ENCODE measurements around the gene RELL1.
"Not testable (repeated sequence)": the region's sequence is repeated elsewhere in the genome, so short reads cannot be mapped to it uniquely, and the experiment has no call there.

RELL1 gene

DNA sequence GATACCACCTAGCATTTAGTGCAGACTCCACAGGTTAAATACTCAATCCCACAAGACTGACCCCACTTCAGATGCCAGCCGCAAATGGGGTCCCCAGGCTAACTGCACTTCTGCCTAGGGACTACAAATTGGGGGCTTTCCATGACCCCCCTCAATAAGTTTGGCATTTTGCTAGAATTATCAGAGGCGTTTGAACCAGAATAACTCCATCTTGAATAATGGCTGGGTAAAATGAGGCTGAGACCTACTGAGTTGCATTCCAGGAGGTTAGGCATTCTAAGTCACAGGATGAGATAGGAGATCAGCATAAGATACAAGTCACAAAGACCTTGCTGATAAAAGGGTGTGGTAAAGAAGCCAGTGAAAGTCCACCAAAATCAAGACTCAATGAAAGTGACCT lies 15.1 kb downstream of the RELL1 start:
- Histone ChIP-seq H2AK5ac (ENCODE audit: low read length) (no peak overlapping the region), H3K79me1 (ENCODE audit: low read length) (peaks cover 6% of the 10 kb centered on the region), H3K79me2 (ENCODE audit: control insufficient read depth, insufficient read depth, low read length, poor library complexity) (no peaks in the 10 kb centered on the region), H3K18ac (ENCODE audit: low read length) (no peak overlapping the region), H3K4me2 (ENCODE audit: low read length) (no peak overlapping the region), H3K27ac (ENCODE audit: low read depth, low read length) (no peak overlapping the region), H3K27me3 (ENCODE audit: insufficient read depth, low read length) (no peaks in the 10 kb centered on the region), H3K14ac (ENCODE audit: low read length) (no peak overlapping the region), H3K9ac (ENCODE audit: low read length) (no peak overlapping the region), H2AFZ (ENCODE audit: insufficient read depth, low read length, poor library complexity) (no peak overlapping the region), H3K4me3 (ENCODE audit: low read depth, low read length) (no peak overlapping the region), H4K8ac (ENCODE audit: low read depth, low read length) (no peak overlapping the region), H2BK120ac (ENCODE audit: insufficient read depth, low read length, poor library complexity) (peak overlapping the region; percentile 40), H3K23ac (ENCODE audit: low read length) (no peak overlapping the region), H4K91ac (ENCODE audit: low read depth, low read length) (peak overlapping the region; percentile 22), H3K4me1 (ENCODE audit: control insufficient read depth in 1 of 2, insufficient read depth in 2 of 2, low read length in 2 of 2) (peaks cover 3 to 9% of the 10 kb centered on the region in 2 experiments), H3K9me3 (ENCODE audit: insufficient read depth, low read depth, low read length) (no peaks in the 10 kb centered on the region), H2BK5ac (ENCODE audit: low read depth, low read length, poor library complexity) (no peak overlapping the region), H3K36me3 (ENCODE audit: control insufficient read depth in 1 of 2, insufficient read depth in 2 of 2, low read length in 2 of 2) (no peaks in the 10 kb centered on the region), H3K4ac (ENCODE audit: low read depth, low read length) (no peak overlapping the region), H4K12ac (ENCODE audit: low read depth, low read length) (no peak overlapping the region), H2BK12ac (ENCODE audit: low read length) (no peak overlapping the region)
- no peak for DNase-seq
- no CpG with 5 or more reads among the region's 2 CpGs for WGBS (ENCODE audit: extremely low coverage, insufficient coverage, insufficient read length)

DNA sequence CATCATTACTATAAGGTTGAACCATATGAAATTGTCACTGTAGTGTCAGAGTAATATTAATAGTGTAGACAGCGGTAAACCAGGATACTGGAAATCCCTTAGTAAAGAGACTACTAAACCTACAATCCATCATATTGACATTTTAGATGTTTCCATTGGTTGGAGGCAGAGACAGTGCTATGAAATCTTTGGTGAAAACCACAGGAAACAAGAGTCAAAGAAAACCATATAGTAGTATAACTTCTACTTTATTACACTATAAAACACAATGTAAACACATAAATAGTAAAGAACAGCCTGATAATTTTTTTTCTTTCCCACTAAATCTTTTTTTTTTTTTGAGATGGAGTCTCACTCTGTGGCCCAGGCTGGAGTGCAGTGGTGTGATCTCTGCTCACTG lies 15.9 kb downstream of the RELL1 start:
- no peak overlapping the region for H4K12ac ChIP-seq (ENCODE audit: low read depth, low read length)
- H2AFZ ChIP-seq (ENCODE audit: insufficient read depth, low read length, poor library complexity): no peak overlapping the region
- no CpG with 5 or more reads among the region's 1 CpG for WGBS (ENCODE audit: extremely low coverage, insufficient coverage, insufficient read length)
- no peak for DNase-seq
- H3K4me3 ChIP-seq (ENCODE audit: low read depth, low read length): no peak overlapping the region
- no peaks in the 10 kb centered on the region for H3K36me3 ChIP-seq (ENCODE audit: control insufficient read depth in 1 of 2, insufficient read depth in 2 of 2, low read length in 2 of 2)
- no peak overlapping the region for H3K9ac ChIP-seq (ENCODE audit: low read length)
- no peak overlapping the region for H3K27ac ChIP-seq (ENCODE audit: low read depth, low read length)
- no peak overlapping the region for H4K8ac ChIP-seq (ENCODE audit: low read depth, low read length)
- no peaks in the 10 kb centered on the region for H3K9me3 ChIP-seq (ENCODE audit: insufficient read depth, low read depth, low read length)
- no peak overlapping the region for H3K14ac ChIP-seq (ENCODE audit: low read length)
- no peak overlapping the region for H3K23ac ChIP-seq (ENCODE audit: low read length)
- H2AK5ac ChIP-seq (ENCODE audit: low read length): no peak overlapping the region
- H2BK120ac ChIP-seq (ENCODE audit: insufficient read depth, low read length, poor library complexity): no peak overlapping the region
- no peaks in the 10 kb centered on the region for H3K27me3 ChIP-seq (ENCODE audit: insufficient read depth, low read length)
- H3K79me2 ChIP-seq (ENCODE audit: control insufficient read depth, insufficient read depth, low read length, poor library complexity): no peaks in the 10 kb centered on the region
- peaks cover 3 to 11% of the 10 kb centered on the region in 2 experiments for H3K4me1 ChIP-seq (ENCODE audit: control insufficient read depth in 1 of 2, insufficient read depth in 2 of 2, low read length in 2 of 2)
- H4K91ac ChIP-seq (ENCODE audit: low read depth, low read length): no peak overlapping the region
- H3K18ac ChIP-seq (ENCODE audit: low read length): no peak overlapping the region
- H3K79me1 ChIP-seq (ENCODE audit: low read length): peaks cover 8% of the 10 kb centered on the region
- no peak overlapping the region for H3K4ac ChIP-seq (ENCODE audit: low read depth, low read length)
- no peak overlapping the region for H3K4me2 ChIP-seq (ENCODE audit: low read length)
- H2BK12ac ChIP-seq (ENCODE audit: low read length): no peak overlapping the region
- no peak overlapping the region for H2BK5ac ChIP-seq (ENCODE audit: low read depth, low read length, poor library complexity)

DNA sequence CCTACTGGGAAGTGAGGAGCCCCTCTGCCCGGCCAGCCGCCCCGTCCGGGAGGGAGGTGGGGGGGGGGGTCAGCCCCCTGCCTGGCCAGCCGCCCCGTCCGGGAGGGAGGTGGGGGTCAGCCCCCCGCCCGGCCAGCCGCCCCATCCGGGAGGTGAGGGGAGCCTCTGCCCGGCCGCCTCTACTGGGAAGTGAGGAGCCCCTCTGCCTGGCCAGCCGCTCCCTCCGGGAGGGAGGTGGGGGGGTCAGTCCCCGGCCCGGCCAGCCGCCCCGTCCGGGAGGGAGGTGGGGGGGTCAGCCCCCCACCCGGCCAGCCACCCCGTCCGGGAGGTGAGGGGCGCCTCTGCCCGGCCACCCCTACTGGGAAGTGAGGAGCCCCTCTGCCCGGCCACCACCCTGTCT lies 17.1 kb downstream of the RELL1 start:
- H2AK5ac ChIP-seq (ENCODE audit: low read length); DNase-seq; H4K8ac ChIP-seq (ENCODE audit: low read depth, low read length); H3K27ac ChIP-seq (ENCODE audit: low read depth, low read length); H2AFZ ChIP-seq (ENCODE audit: insufficient read depth, low read length, poor library complexity); H3K4me3 ChIP-seq (ENCODE audit: low read depth, low read length); H3K79me1 ChIP-seq (ENCODE audit: low read length); H3K79me2 ChIP-seq (ENCODE audit: control insufficient read depth, insufficient read depth, low read length, poor library complexity); H3K4ac ChIP-seq (ENCODE audit: low read depth, low read length); H3K9ac ChIP-seq (ENCODE audit: low read length); H4K12ac ChIP-seq (ENCODE audit: low read depth, low read length); H2BK120ac ChIP-seq (ENCODE audit: insufficient read depth, low read length, poor library complexity); H2BK5ac ChIP-seq (ENCODE audit: low read depth, low read length, poor library complexity); H3K9me3 ChIP-seq (ENCODE audit: insufficient read depth, low read depth, low read length); H3K23ac ChIP-seq (ENCODE audit: low read length); H3K4me2 ChIP-seq (ENCODE audit: low read length); H3K27me3 ChIP-seq (ENCODE audit: insufficient read depth, low read length); H4K91ac ChIP-seq (ENCODE audit: low read depth, low read length); H3K18ac ChIP-seq (ENCODE audit: low read length); H3K36me3 ChIP-seq (ENCODE audit: control insufficient read depth in 1 of 2, insufficient read depth in 2 of 2, low read length in 2 of 2); H2BK12ac ChIP-seq (ENCODE audit: low read length); H3K14ac ChIP-seq (ENCODE audit: low read length): not testable (repeated sequence)
- no CpG with 5 or more reads among the region's 26 CpGs for WGBS (ENCODE audit: extremely low coverage, insufficient coverage, insufficient read length)
- peaks cover 3 to 14% of the 10 kb centered on the region in 2 experiments for H3K4me1 ChIP-seq (ENCODE audit: control insufficient read depth in 1 of 2, insufficient read depth in 2 of 2, low read length in 2 of 2)

DNA sequence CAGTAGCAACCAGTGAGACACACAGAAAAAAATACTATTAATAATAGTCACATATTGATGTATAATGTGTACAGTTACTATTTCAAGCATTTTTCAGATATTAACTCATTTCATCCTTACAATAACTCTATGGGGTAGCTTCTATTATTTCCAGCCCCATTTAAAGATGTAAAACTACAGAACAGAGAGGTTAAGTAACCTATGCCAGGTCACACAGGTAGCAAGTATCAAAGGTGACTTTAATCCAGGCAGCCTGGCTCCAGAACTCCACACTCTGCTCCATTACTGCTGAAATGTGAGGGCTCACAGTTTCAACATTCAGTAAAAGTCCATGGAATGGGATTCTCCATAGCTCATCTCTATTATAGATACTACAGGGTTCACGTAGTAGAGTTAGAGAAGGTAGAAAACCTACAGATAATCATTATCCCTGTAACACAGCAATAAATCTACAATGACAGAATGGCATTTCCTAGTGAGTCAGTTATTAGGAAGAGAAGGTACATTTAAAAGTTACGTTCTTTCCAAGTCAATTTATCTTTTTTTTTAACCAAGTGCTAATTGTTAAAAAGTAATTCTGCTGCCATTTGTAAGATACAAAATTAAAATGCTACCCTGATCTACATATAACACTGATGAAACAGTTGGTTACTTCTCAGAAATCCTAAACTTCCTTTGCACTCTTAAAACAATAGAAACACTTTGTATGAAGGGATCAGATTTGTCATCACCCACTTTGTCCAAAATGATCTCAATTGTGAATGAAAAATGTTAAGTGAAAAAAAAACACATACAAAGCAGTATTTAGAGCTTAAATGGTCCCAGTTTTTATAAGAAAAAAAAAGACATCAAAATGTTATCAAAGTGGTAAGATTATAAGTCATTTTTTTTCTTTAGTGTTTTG lies 18.7 kb downstream of the RELL1 start:
- no peak overlapping the region for H3K4me3 ChIP-seq (ENCODE audit: low read depth, low read length)
- no peak overlapping the region for H3K23ac ChIP-seq (ENCODE audit: low read length)
- no peak overlapping the region for H4K12ac ChIP-seq (ENCODE audit: low read depth, low read length)
- H3K27me3 ChIP-seq (ENCODE audit: insufficient read depth, low read length): no peaks in the 10 kb centered on the region
- no peak overlapping the region for H2BK120ac ChIP-seq (ENCODE audit: insufficient read depth, low read length, poor library complexity)
- no peak overlapping the region for H4K91ac ChIP-seq (ENCODE audit: low read depth, low read length)
- no peak overlapping the region for H4K8ac ChIP-seq (ENCODE audit: low read depth, low read length)
- no peak overlapping the region for H3K4ac ChIP-seq (ENCODE audit: low read depth, low read length)
- H3K79me2 ChIP-seq (ENCODE audit: control insufficient read depth, insufficient read depth, low read length, poor library complexity): peaks cover 2% of the 10 kb centered on the region
- peaks cover 8% of the 10 kb centered on the region for H3K79me1 ChIP-seq (ENCODE audit: low read length)
- no peak overlapping the region for H2AK5ac ChIP-seq (ENCODE audit: low read length)
- no peak overlapping the region for H2BK12ac ChIP-seq (ENCODE audit: low read length)
- no peak overlapping the region for H2BK5ac ChIP-seq (ENCODE audit: low read depth, low read length, poor library complexity)
- no peak overlapping the region for H3K27ac ChIP-seq (ENCODE audit: low read depth, low read length)
- H3K18ac ChIP-seq (ENCODE audit: low read length): no peak overlapping the region
- WGBS (ENCODE audit: extremely low coverage, insufficient coverage, insufficient read length): no CpG with 5 or more reads among the region's 2 CpGs
- no peak overlapping the region for H2AFZ ChIP-seq (ENCODE audit: insufficient read depth, low read length, poor library complexity)
- H3K9ac ChIP-seq (ENCODE audit: low read length): no peak overlapping the region
- DNase-seq: no peak
- H3K14ac ChIP-seq (ENCODE audit: low read length): no peak overlapping the region
- H3K9me3 ChIP-seq (ENCODE audit: insufficient read depth, low read depth, low read length): no peaks in the 10 kb centered on the region
- no peak overlapping the region for H3K4me2 ChIP-seq (ENCODE audit: low read length)
- peaks cover 6 to 19% of the 10 kb centered on the region in 2 experiments for H3K4me1 ChIP-seq (ENCODE audit: control insufficient read depth in 1 of 2, insufficient read depth in 2 of 2, low read length in 2 of 2)
- no peaks in the 10 kb centered on the region for H3K36me3 ChIP-seq (ENCODE audit: control insufficient read depth in 1 of 2, insufficient read depth in 2 of 2, low read length in 2 of 2)

Measured in trophoblast cell (in vitro differentiated cells and primary cell).